ENCODE data around the gene RAPGEF5. TPM values are rescaled to one million over a fixed set of nuclear protein-coding genes. Genes with fewer than 3 reads are reported as not detected.

The RAPGEF5 gene
- total and polyA plus RNA-seq, 8 donors: 1.5 to 190 (median 12.7) TPM

DNA sequence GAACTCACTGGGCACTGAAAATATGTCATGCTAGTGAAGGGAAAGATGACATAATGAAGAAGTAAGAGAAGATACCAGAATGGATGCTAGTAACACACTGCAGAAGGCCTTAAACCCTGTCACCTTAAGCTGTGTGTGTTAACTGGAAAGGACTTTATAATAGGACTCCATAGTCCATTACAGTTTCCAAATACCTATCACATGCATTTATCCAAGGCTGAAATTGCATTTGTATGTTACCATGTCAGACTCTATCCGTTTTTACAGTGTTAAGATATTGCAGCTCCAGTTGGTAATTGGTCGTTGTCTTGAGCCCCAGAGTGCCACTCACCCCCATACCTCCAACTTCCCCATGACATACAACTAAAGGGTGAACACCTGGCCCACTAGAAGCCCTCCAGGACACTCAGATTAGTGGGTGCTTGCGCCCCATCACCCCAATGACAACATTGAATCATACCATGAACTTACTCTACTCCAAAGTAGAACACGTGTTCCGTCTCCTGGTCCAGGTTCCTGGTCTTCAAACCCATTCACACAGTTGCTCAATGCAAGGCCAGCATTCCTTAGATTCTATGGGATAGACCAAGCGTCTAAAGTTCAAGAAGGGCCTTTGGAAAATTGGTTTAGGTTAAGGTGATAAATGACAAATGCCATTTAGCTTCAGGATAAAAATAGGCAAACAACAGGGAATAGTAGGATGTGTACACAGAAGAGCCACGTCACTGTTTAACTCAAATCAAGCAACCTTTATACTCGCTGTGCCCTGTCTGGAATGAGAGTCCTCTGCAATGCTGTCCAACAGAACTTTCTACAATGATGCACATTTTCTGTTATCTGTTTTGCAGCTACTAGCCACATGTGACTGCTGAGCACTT lies 2.1 kb upstream of the RAPGEF5 start:
- intact Hi-C loops (cut with DNase I; ENCODE audit: low total_unique reads): no loop called here
- DNase-seq: no peak
- Histone ChIP-seq H3K36me3 (no peaks in the 10 kb centered on the region), H3K4me1 (peaks cover 13 to 31% (median 17%) of the 10 kb centered on the region in 4 donors), H3K4me3 (no peak overlapping the region), H3K9me3 (peaks cover 0 to 7% (median 2%) of the 10 kb centered on the region in 4 donors), H3K27me3 (peaks cover 0 to 28% (median 0%) of the 10 kb centered on the region in 3 donors), H3K27ac (no peak overlapping the region)
- 83 to 92% (median 90%) methylated on average over 8 of the region's 8 CpGs for WGBS, 5 donors
- TF ChIP-seq EP300 (IDR thresholded peaks at IDR 0.05): no peak
- TF ChIP-seq POLR2A (IDR thresholded peaks at IDR 0.05): no peak
- TF ChIP-seq, protein P1, sequence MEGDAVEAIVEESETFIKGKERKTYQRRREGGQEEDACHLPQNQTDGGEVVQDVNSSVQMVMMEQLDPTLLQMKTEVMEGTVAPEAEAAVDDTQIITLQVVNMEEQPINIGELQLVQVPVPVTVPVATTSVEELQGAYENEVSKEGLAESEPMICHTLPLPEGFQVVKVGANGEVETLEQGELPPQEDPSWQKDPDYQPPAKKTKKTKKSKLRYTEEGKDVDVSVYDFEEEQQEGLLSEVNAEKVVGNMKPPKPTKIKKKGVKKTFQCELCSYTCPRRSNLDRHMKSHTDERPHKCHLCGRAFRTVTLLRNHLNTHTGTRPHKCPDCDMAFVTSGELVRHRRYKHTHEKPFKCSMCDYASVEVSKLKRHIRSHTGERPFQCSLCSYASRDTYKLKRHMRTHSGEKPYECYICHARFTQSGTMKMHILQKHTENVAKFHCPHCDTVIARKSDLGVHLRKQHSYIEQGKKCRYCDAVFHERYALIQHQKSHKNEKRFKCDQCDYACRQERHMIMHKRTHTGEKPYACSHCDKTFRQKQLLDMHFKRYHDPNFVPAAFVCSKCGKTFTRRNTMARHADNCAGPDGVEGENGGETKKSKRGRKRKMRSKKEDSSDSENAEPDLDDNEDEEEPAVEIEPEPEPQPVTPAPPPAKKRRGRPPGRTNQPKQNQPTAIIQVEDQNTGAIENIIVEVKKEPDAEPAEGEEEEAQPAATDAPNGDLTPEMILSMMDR (IDR thresholded peaks at IDR 0.05): no peak
- no peak for TF ChIP-seq POLR2AphosphoS5 (IDR thresholded peaks at IDR 0.05)

DNA sequence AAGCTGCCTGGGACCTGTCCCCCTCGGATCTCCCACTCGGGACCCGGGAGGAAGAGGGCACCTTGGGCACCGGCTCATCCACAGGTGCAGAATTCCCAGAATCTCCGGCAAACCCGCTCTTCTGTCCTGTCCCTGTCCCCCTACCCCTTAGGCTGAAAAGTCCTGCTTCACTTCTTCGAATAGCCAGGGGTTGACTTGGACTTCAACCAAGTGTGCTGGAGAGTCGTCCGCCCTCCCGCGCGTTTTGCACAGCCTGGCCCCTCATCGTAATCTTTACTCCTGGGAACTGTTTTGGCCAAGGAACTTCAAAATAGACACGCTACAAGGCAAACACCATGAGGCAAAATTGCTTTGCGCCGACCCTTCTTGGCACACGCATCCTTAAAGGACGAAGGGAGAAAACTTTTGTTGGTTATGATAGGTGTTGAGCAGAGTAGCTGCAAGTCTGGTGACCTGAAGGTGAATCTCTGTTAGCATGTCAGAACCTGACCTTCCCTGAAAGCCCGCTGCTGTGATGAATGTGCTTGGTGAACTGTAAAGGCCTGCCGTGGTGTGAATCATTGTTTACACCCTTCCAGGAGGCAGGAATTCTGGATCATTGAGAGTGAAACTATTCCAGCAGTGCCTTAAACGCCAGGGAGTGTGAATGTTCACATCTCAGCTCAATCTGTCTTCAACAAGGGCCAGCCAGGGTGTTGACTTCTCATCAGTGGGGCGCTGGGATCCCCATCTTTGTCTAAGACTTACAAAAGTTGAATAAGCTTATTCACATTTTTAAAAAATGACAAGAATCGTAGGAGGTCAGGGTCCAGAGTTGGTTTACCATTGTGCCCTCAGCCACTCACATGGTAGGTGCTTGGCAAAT lies 589 bp upstream of the RAPGEF5 start:
- H3K4me1 ChIP-seq: peaks cover 13 to 31% (median 17%) of the 10 kb centered on the region in 4 donors
- TF ChIP-seq EP300 (IDR thresholded peaks at IDR 0.05) (no peak), POLR2AphosphoS5 (IDR thresholded peaks at IDR 0.05) (no peak), POLR2A (IDR thresholded peaks at IDR 0.05) (no peak)
- TF ChIP-seq, protein P1 (IDR thresholded peaks at IDR 0.05): no peak

DNA sequence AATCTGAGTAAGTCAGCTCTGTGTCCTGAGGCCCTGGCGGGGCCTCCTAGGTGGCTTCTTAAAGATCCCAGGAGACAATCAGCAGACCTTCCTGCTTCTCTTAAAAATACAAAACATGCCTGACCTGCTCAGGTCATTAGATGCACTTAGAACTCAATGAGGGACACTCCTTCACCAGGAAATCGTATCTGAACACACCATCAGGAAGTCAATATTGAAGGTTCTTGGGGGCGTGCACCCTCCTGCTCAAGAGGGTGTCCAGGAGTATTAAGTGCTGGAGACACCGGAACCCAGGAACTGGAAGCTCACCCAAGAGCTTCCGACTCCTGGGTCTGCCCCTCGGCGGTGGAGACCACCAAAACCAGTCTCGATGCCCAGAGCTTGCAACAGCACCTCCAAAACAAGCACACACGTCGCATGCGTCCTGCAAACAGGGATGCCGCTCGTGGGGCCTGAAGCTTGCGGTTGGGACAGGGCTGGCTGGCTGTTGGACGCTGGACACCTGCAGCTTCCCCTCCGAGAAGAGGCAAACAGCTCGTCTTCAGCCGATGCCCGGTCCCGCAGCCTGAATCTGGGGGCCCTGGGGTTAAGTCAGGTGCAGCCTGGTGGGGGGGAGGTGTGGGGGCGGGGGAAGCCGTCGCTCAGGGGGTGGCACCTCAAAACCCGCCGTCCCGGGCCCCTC lies 803 bp downstream of the RAPGEF5 start:
- Histone ChIP-seq H3K4me3 (peak overlapping the region; percentile 51 to 66 (median 62)), H3K36me3 (no peaks in the 10 kb centered on the region), H3K27me3 (peaks cover 0 to 28% (median 0%) of the 10 kb centered on the region in 3 donors), H3K27ac (peak overlapping the region in 3 of 5 donors; percentile 60 to 75 (median 61)), H3K9me3 (peaks cover 0 to 11% (median 4%) of the 10 kb centered on the region in 4 donors), H3K4me1 (peaks cover 18 to 32% (median 25%) of the 10 kb centered on the region in 4 donors)
- intact Hi-C loops (cut with DNase I; ENCODE audit: low total_unique reads): no loop called here
- WGBS, 5 donors: 6 to 18% (median 8%) methylated on average over 12 to 26 of the region's 26 CpGs
- DNase-seq: peak; percentile 28 to 52
- TF ChIP-seq POLR2A (IDR thresholded peaks at IDR 0.05) (no peak), EP300 (IDR thresholded peaks at IDR 0.05) (no peak), POLR2AphosphoS5 (IDR thresholded peaks at IDR 0.05) (no peak)
- TF ChIP-seq, protein P1 (IDR thresholded peaks at IDR 0.05): no peak

More for the DNA sequence above, 589 bp upstream of the RAPGEF5 start:
- peak overlapping the region; percentile 51 to 66 (median 62) for H3K4me3 ChIP-seq
- DNase-seq: peak in 1 of 2 donors; percentile 53
- H3K9me3 ChIP-seq: peaks cover 0 to 11% (median 4%) of the 10 kb centered on the region in 4 donors
- H3K27ac ChIP-seq: peak overlapping the region in 3 of 5 donors; percentile 20 to 75 (median 60)
- H3K36me3 ChIP-seq: no peaks in the 10 kb centered on the region
- H3K27me3 ChIP-seq: peaks cover 0 to 28% (median 0%) of the 10 kb centered on the region in 3 donors
- WGBS, 5 donors: 20 to 29% (median 21%) methylated on average over 19 to 23 of the region's 23 CpGs
- intact Hi-C loops (cut with DNase I; ENCODE audit: low total_unique reads): no loop called here

All from stomach (tissue), 9 donors.